Sigmoid colon (tissue), 3 donors: Measurements from ENCODE around the gene MAGEA9.
"Not testable (repeated sequence)": the region's sequence is repeated elsewhere in the genome, so short reads cannot be mapped to it uniquely, and the experiment has no call there.

ENCODE experiments used
- POLR2A ChIP-seq, 2 donors: fragments of 450-650 bp; IDR thresholded peaks; one replicate each; pipeline ENCODE4 v1.6.1; 2016; ENCODE audit warnings: antibody characterized with exemption in 2 of 2, mild to moderate bottlenecking in 2 of 2, moderate library complexity in 2 of 2
- TF ChIP-seq, protein P1 (sequence below), 4 experiments: fragments of 450-650 bp in 3 of 4; fragments of 200-600 bp in 1 of 4; IDR thresholded peaks; one replicate each; pipeline ENCODE4 v1.5.1; 2016 to 2019; ENCODE audit warnings: antibody characterized with exemption in 4 of 4, mild to moderate bottlenecking in 3 of 4, moderate library complexity in 2 of 4

DNA sequence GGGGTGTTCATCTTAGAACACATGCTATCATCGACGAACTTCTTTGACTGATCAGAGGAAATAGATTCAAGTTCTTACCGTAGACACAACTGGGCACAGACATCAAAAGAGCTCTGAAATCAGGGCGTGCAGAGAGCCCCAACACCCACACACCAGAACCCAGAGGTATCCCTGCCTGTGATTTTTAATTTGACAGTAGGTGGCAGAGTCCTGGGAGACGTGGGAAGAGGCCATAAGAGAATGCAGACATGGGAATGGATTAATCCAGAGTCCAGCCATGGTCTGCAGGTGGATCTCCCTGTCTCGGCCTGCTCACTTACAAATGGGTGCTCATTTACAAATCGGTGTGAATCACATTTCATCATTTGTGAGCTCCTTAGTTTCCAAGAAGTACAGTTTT is 3.7 kb upstream of the MAGEA9 start:
- TF ChIP-seq, protein P1, sequence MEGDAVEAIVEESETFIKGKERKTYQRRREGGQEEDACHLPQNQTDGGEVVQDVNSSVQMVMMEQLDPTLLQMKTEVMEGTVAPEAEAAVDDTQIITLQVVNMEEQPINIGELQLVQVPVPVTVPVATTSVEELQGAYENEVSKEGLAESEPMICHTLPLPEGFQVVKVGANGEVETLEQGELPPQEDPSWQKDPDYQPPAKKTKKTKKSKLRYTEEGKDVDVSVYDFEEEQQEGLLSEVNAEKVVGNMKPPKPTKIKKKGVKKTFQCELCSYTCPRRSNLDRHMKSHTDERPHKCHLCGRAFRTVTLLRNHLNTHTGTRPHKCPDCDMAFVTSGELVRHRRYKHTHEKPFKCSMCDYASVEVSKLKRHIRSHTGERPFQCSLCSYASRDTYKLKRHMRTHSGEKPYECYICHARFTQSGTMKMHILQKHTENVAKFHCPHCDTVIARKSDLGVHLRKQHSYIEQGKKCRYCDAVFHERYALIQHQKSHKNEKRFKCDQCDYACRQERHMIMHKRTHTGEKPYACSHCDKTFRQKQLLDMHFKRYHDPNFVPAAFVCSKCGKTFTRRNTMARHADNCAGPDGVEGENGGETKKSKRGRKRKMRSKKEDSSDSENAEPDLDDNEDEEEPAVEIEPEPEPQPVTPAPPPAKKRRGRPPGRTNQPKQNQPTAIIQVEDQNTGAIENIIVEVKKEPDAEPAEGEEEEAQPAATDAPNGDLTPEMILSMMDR (IDR thresholded peaks at IDR 0.05) = not testable (repeated sequence)
- TF ChIP-seq POLR2A (IDR thresholded peaks at IDR 0.05) = not testable (repeated sequence)
